ENCODE results near the gene DVL1. TPM values are rescaled to one million over a fixed set of nuclear protein-coding genes. Genes with fewer than 3 reads are reported as not detected.

Gene DVL1
- total and polyA plus RNA-seq, 9 of the 15 experiments (the other 6 are each of a cell fraction or from before 2014, with no cell fraction given) = 0.62 to 135 (median 24.3) TPM

DNA sequence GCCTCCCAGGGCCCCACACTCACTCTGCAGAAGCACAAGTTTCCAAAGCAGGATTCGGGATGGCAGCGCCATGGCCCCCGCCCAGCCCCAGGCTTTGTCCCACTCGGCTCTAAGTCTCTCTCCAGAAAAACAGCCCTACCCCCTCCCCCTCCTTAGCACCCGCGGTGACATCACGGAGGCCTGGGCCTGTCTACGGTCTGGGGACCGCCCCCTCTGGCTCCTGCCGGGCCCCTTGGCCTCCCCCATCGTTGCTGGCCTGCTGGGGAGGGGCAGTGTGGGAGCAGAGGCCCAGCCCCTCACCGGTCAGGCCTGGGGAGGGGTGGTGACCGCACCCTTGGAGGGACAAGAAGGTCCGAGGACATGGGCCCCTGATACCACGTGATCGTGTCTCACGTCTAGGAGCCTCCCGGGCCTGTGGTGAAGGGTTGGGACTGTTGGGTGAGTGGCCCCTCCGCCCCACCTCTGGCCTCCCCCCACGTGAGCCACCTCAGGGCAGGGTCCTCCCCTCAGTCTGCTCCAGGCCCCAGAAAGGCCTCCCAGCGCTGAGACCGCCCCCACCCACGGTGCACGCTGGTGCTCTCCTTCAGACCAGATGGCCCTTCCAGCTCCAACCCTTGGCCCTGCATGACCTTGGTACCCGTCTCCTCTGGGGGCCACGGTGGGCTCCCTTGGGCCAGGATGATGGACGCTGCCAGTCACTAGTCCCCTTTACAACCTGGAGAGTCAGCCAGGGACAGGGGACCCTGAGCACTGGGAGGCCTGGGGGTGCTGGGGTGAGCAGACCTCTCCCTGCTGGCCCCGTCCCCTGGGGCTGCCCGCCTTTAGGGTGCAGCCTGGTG is 9.4 kb upstream of the DVL1 start, which contains the start of gene MXRA8 (continued):
- TF ChIP-seq ELF2 (CRISPR knock-in tag; IDR thresholded peaks at IDR 0.05) = no peak
- peak; percentile 63; the same call in 1 of the 2 replicates for TF ChIP-seq EP400 (IDR thresholded peaks at IDR 0.05)
- no peak for TF ChIP-seq MTA1 (IDR thresholded peaks at IDR 0.05; ENCODE audit: borderline replicate concordance)
- no peak for TF ChIP-seq HDAC8 (tag; IDR thresholded peaks at IDR 0.05)
- TF ChIP-seq, protein P1, sequence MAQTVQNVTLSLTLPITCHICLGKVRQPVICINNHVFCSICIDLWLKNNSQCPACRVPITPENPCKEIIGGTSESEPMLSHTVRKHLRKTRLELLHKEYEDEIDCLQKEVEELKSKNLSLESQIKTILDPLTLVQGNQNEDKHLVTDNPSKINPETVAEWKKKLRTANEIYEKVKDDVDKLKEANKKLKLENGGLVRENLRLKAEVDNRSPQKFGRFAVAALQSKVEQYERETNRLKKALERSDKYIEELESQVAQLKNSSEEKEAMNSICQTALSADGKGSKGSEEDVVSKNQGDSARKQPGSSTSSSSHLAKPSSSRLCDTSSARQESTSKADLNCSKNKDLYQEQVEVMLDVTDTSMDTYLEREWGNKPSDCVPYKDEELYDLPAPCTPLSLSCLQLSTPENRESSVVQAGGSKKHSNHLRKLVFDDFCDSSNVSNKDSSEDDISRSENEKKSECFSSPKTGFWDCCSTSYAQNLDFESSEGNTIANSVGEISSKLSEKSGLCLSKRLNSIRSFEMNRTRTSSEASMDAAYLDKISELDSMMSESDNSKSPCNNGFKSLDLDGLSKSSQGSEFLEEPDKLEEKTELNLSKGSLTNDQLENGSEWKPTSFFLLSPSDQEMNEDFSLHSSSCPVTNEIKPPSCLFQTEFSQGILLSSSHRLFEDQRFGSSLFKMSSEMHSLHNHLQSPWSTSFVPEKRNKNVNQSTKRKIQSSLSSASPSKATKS (CRISPR knock-in tag; IDR thresholded peaks at IDR 0.05) = no peak
- TF ChIP-seq MEF2D (tag; conservative IDR thresholded peaks at IDR 0.05; ENCODE audit: low read depth) = no peak
- TF ChIP-seq KLF6 (CRISPR knock-in tag; IDR thresholded peaks at IDR 0.05; ENCODE audit: borderline replicate concordance) = peak; percentile 70; the same call in 1 of the 2 replicates
- peak; percentile 79 for TF ChIP-seq LEF1 (IDR thresholded peaks at IDR 0.05)
- TF ChIP-seq, protein P2, sequence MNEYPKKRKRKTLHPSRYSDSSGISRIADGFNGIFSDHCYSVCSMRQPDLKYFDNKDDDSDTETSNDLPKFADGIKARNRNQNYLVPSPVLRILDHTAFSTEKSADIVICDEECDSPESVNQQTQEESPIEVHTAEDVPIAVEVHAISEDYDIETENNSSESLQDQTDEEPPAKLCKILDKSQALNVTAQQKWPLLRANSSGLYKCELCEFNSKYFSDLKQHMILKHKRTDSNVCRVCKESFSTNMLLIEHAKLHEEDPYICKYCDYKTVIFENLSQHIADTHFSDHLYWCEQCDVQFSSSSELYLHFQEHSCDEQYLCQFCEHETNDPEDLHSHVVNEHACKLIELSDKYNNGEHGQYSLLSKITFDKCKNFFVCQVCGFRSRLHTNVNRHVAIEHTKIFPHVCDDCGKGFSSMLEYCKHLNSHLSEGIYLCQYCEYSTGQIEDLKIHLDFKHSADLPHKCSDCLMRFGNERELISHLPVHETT (CRISPR knock-in tag; conservative IDR thresholded peaks at IDR 0.05 in 1 of 2, IDR thresholded peaks at IDR 0.05 in 1 of 2) = 0 out of 4 replicates have a peak, but pooled peaks of 1 of the 2 experiments have one; percentile 46
- TF ChIP-seq POLR2AphosphoS2 (IDR thresholded peaks at IDR 0.05; ENCODE audit: low read length) = no peak
- TF ChIP-seq CHCHD3 (CRISPR knock-in tag; IDR thresholded peaks at IDR 0.05) = no peak
- TF ChIP-seq SIRT6 (IDR thresholded peaks at IDR 0.05; ENCODE audit: low read depth, low read length) = no peak
- no peak for TF ChIP-seq SREBF2 (CRISPR knock-in tag; IDR thresholded peaks at IDR 0.05)
- TF ChIP-seq RBM22 (IDR thresholded peaks at IDR 0.05; ENCODE audit: low read depth, low read length, poor library complexity, severe bottlenecking) = peak; percentile 36
- peak; percentile 44 for TF ChIP-seq PHF20 (IDR thresholded peaks at IDR 0.05; ENCODE audit: partially characterized antibody)
- TF ChIP-seq CC2D1A (IDR thresholded peaks at IDR 0.05) = no peak
- no peak for TF ChIP-seq PML (IDR thresholded peaks at IDR 0.05; ENCODE audit: low read length)
- TF ChIP-seq, protein P3, sequence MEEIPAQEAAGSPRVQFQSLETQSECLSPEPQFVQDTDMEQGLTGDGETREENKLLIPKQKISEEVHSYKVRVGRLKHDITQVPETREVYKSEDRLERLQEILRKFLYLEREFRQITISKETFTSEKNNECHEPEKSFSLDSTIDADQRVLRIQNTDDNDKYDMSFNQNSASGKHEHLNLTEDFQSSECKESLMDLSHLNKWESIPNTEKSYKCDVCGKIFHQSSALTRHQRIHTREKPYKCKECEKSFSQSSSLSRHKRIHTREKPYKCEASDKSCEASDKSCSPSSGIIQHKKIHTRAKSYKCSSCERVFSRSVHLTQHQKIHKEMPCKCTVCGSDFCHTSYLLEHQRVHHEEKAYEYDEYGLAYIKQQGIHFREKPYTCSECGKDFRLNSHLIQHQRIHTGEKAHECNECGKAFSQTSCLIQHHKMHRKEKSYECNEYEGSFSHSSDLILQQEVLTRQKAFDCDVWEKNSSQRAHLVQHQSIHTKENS (CRISPR knock-in tag; IDR thresholded peaks at IDR 0.05) = no peak
- TF ChIP-seq, protein P4, sequence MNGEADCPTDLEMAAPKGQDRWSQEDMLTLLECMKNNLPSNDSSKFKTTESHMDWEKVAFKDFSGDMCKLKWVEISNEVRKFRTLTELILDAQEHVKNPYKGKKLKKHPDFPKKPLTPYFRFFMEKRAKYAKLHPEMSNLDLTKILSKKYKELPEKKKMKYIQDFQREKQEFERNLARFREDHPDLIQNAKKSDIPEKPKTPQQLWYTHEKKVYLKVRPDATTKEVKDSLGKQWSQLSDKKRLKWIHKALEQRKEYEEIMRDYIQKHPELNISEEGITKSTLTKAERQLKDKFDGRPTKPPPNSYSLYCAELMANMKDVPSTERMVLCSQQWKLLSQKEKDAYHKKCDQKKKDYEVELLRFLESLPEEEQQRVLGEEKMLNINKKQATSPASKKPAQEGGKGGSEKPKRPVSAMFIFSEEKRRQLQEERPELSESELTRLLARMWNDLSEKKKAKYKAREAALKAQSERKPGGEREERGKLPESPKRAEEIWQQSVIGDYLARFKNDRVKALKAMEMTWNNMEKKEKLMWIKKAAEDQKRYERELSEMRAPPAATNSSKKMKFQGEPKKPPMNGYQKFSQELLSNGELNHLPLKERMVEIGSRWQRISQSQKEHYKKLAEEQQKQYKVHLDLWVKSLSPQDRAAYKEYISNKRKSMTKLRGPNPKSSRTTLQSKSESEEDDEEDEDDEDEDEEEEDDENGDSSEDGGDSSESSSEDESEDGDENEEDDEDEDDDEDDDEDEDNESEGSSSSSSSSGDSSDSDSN (IDR thresholded peaks at IDR 0.05; ENCODE audit: borderline replicate concordance in 1 of 2, low read depth in 2 of 2, low read length in 2 of 2) = no peak
- no peak for TF ChIP-seq GATA2 (CRISPR knock-in tag; IDR thresholded peaks at IDR 0.05)
- no peak for TF ChIP-seq XRCC4 (IDR thresholded peaks at IDR 0.05; ENCODE audit: extremely low read depth, insufficient read depth, insufficient read length)
- no peak for TF ChIP-seq PHTF2 (CRISPR knock-in tag; IDR thresholded peaks at IDR 0.05)
